T-helper 2 cell treated with Interferon-gamma antibody and Interleukin-4, amounts not matched to agents 5 μg/mL and 100 μg/mL, for 36 hours (primary cell): Measurements from ENCODE around the gene STX12.
"Not testable (repeated sequence)": the region's sequence is repeated elsewhere in the genome, so short reads cannot be mapped to it uniquely, and the experiment has no call there.

ENCODE experiments used
- DNase-seq: peaks from one replicate; pipeline ENCODE4 v3.0.0; 2021; ENCODE audit warnings: low spot score
- H3K27ac Mint-ChIP-seq: one replicate; pipeline ENCODE4 v1.8.0; 2021; ENCODE audit warnings: mild to moderate bottlenecking, mixed read lengths
- H3K27me3 Mint-ChIP-seq: one replicate; pipeline ENCODE4 v1.8.0; 2021; ENCODE audit warnings: low read depth, mixed read lengths
- H3K36me3 Mint-ChIP-seq: one replicate; pipeline ENCODE4 v1.8.0; 2021; ENCODE audit warnings: low read depth, mixed read lengths
- H3K4me1 Mint-ChIP-seq: one replicate; pipeline ENCODE4 v1.8.0; 2021; ENCODE audit warnings: low read depth, mixed read lengths
- H3K4me3 Mint-ChIP-seq: one replicate; pipeline ENCODE4 v1.8.0; 2022; ENCODE audit warnings: mild to moderate bottlenecking, moderate library complexity, mixed read lengths
- H3K9me3 Mint-ChIP-seq: one replicate; pipeline ENCODE4 v1.8.0; 2021; ENCODE audit warnings: mixed read lengths

STX12 gene

DNA sequence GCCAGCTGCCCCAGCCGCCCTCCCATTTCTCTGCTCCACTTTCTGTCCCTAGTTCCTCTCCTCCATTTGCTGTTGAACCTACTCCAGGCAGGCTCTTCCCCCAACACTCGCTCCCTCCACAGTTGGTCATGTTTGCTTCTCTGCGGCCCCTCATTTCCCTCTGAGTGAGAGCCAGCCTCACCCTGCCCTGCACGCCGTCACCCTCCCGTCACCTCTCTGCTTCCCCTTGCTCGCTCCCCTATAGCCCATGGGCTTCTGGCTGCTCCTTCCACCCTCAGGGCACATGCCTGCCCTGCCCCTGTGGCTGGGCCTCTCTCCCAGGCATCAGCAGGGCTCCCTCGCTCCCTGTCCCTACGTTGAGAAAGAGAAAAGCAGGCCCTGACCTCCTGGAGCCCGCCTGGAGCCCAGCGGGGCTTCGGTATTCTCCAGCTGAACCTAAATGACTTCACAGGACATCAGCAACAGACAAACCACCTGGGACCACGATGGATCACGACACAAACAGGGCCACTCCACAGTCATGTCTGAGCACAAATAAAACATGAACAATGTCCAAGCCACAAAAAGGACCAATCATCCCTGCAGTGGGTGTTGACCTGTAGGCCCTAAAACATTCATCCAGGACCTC lies 86.0 kb downstream of the STX12 start:
- no peak overlapping the region for H3K4me3 Mint-ChIP-seq
- H3K4me1 Mint-ChIP-seq = peaks cover 16% of the 10 kb centered on the region
- no peak for DNase-seq
- H3K9me3 Mint-ChIP-seq = no peaks in the 10 kb centered on the region
- no peak overlapping the region for H3K27ac Mint-ChIP-seq
- peaks cover 2% of the 10 kb centered on the region for H3K27me3 Mint-ChIP-seq
- no peaks in the 10 kb centered on the region for H3K36me3 Mint-ChIP-seq

DNA sequence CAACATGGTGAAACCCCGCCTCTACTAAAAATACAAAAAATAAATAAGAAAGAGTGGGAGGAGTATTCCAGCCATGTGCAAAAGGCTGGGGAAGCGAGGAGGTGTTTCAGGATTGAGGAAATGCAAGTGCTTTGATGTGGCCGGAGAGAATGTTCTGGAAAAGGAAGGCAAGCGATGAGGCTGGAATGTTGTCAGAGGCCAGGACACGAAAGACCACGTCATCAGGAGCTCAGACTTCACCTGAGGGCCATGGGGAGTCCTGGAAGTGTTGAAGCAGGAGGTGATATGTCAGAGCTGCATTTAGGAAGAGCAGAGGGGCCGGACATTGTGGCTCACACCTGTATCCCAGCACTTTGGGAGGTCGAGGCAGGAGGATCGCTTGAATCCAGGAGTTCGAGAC lies 88.4 kb downstream of the STX12 start:
- H3K4me3 Mint-ChIP-seq = no peak overlapping the region
- peaks cover 2% of the 10 kb centered on the region for H3K27me3 Mint-ChIP-seq
- no peak for DNase-seq
- peaks cover 25% of the 10 kb centered on the region for H3K4me1 Mint-ChIP-seq
- H3K36me3 Mint-ChIP-seq = no peaks in the 10 kb centered on the region
- no peaks in the 10 kb centered on the region for H3K9me3 Mint-ChIP-seq
- H3K27ac Mint-ChIP-seq = no peak overlapping the region

DNA sequence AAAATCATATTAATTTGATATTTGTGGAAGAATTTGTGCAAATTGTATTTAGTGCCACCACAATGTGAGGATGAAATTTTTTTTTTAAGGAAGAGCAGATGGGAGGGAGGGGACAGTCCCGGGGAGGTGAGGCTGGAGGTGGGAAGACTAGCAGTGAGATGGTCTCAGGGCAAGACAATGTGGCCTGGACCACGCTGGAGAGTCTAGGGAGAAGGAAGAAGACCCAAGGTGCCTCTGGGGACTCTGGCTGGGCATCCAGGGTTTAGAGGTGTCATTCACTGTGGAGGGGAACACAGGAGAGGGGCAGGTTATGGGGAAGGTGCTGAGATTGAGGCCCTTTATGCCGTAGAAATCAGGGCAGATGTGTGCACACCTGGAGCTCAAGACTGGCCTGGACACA lies 89.0 kb downstream of the STX12 start:
- Mint-ChIP-seq H3K27me3 (peaks cover 2% of the 10 kb centered on the region), H3K27ac (peak overlapping the region; percentile 4), H3K4me3 (no peak overlapping the region), H3K4me1 (peaks cover 27% of the 10 kb centered on the region), H3K36me3 (no peaks in the 10 kb centered on the region), H3K9me3 (no peaks in the 10 kb centered on the region)
- DNase-seq = no peak

DNA sequence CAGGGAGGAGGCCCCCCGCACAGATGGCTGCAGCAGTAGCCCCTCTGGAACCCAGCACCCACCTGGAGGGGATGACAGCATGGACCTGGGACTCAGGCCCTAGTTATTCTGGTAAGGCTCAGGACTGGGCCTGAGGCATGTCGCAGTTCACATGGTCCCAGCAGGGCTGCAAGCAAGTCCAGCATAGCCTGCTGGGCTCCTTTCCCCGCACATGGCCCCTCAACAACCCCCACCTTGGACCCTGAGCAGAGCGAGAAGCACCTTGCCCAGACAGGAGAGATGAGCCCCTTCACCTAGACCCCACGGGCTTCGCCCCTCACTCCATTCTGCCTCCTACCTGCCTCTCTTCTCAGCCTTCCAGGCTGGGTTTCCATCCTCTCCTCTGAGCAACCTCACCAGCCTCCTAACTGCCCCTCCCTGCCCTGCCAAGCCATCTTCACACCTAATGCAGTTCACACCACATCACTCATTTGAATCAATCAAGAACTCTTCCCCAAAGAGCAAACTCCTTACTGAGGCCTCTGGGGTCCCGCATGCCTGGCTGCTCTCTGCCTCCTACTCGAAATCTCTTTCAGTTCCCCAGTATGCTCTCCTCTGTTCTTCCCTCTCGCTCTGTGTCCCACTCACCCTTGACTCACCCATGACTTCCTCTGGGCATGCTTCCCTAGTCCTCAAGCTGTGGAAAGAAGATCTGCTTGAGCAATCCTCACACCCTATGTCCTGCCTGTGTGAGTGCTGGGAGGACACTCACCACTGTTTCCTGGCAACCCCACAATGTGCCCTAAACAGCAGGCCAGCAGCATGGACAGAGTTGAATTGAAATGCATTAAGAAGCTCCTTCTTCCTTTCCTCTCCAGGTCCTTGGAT lies 89.9 kb downstream of the STX12 start:
- no peak for DNase-seq
- peaks cover 2% of the 10 kb centered on the region for H3K27me3 Mint-ChIP-seq
- no peaks in the 10 kb centered on the region for H3K36me3 Mint-ChIP-seq
- peaks cover 29% of the 10 kb centered on the region for H3K4me1 Mint-ChIP-seq
- no peaks in the 10 kb centered on the region for H3K9me3 Mint-ChIP-seq
- H3K27ac Mint-ChIP-seq = no peak overlapping the region
- no peak overlapping the region for H3K4me3 Mint-ChIP-seq

DNA sequence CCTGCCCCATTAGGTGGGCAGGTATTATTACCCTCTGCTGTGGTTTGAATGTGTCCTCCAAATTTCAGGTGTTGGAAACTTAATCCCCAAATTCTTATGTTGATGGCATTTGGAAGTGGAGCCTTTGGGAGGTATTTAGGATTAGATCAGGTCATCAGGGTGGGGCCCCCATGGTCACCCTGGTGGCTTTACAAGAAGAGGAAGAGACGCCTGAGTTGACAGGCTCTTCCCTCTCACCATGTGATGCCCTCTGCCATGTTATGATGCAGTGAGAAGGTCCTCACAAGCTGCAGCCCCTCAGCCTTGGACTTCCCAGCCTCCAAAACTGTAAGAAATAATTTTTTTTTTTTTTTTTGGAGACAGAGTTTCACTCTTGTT lies 90.5 kb downstream of the STX12 start:
- H3K9me3 Mint-ChIP-seq = no peaks in the 10 kb centered on the region
- no peak for DNase-seq
- no peak overlapping the region for H3K27ac Mint-ChIP-seq
- H3K4me3 Mint-ChIP-seq = no peak overlapping the region
- no peaks in the 10 kb centered on the region for H3K36me3 Mint-ChIP-seq
- H3K4me1 Mint-ChIP-seq = peaks cover 29% of the 10 kb centered on the region
- H3K27me3 Mint-ChIP-seq = peaks cover 2% of the 10 kb centered on the region

DNA sequence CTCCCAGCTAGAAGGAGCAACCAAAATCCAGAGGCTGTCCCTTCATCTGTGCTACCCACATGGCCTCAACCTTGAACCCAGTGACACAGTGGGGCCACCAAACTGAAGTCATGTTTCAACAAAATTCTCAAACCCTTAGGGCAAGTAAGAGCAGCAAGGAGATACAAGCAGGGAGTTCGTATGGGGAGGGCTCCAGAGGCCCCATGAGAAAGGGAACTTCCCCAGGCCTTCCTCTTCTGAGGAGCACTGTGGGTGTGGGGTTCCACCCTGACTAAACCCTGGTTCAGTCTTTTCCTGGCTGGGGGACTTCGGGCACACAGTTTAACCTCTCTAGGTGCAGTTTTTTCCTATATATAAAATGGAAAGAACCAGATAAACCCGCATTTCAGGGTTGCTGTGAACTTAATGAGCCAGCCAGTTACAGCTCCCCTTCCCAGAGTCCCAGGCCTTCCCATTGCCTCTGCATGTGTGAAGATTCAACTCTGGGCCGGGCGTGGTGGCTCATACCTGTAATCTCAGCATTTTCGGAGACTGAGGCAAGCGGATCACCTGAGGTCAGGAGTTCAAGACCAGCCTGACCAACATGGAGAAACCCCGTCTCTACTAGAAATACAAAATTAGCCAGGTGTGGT lies 91.4 kb downstream of the STX12 start:
- H3K27me3 Mint-ChIP-seq = peaks cover 2% of the 10 kb centered on the region
- peaks cover 33% of the 10 kb centered on the region for H3K4me1 Mint-ChIP-seq
- H3K9me3 Mint-ChIP-seq = no peaks in the 10 kb centered on the region
- no peaks in the 10 kb centered on the region for H3K36me3 Mint-ChIP-seq
- DNase-seq = peak; percentile 29
- H3K27ac Mint-ChIP-seq = peak overlapping the region; percentile 94
- peak overlapping the region; percentile 72 for H3K4me3 Mint-ChIP-seq

DNA sequence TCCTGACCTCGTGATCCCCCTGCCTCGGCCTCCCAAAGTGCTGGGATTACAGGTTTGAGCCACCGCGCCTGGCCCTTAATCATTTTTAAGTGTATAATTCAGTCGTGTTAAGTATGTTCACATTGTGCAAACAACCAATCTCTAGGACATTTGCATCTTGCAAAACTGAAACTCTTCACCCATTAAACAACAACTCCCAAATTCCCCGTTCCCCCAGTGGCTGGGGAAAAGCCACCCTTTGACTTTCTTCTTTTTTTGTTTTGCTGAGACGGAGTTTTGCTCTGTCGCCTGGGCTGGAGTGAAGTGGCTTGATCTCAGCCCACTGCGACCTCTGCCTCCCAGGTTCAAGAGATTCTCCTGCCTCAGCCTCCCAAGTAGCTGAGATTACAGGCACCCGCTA lies 92.8 kb downstream of the STX12 start:
- Mint-ChIP-seq H3K9me3 (no peaks in the 10 kb centered on the region), H3K4me1 (peaks cover 38% of the 10 kb centered on the region), H3K27me3 (no peaks in the 10 kb centered on the region), H3K27ac (peak overlapping the region; percentile 3), H3K4me3 (no peak overlapping the region), H3K36me3 (no peaks in the 10 kb centered on the region)
- no peak for DNase-seq

DNA sequence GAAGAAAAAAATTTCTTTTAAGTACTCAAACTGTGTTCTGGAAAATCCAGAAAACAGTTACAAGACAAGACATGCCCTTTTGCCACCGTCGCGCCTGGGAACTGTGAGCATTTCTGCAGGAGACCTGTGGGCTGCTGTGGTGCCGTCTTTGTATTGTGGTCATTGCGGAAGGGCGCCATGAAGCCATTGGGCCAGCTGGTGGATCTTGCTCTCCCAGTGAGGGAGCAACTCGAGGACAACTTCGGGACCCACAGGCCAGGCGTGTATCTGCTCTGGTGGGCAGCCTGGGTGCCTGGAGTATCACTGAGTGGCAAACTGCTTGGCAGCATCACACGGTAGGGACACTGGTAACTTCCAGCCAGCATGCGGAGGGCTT lies 95.5 kb downstream of the STX12 start:
- Mint-ChIP-seq H3K27ac (peak overlapping the region; percentile 82), H3K9me3 (no peaks in the 10 kb centered on the region), H3K36me3 (peaks cover 3% of the 10 kb centered on the region), H3K4me1 (peaks cover 34% of the 10 kb centered on the region), H3K27me3 (no peaks in the 10 kb centered on the region), H3K4me3 (peak overlapping the region; percentile 80)
- DNase-seq = no peak

DNA sequence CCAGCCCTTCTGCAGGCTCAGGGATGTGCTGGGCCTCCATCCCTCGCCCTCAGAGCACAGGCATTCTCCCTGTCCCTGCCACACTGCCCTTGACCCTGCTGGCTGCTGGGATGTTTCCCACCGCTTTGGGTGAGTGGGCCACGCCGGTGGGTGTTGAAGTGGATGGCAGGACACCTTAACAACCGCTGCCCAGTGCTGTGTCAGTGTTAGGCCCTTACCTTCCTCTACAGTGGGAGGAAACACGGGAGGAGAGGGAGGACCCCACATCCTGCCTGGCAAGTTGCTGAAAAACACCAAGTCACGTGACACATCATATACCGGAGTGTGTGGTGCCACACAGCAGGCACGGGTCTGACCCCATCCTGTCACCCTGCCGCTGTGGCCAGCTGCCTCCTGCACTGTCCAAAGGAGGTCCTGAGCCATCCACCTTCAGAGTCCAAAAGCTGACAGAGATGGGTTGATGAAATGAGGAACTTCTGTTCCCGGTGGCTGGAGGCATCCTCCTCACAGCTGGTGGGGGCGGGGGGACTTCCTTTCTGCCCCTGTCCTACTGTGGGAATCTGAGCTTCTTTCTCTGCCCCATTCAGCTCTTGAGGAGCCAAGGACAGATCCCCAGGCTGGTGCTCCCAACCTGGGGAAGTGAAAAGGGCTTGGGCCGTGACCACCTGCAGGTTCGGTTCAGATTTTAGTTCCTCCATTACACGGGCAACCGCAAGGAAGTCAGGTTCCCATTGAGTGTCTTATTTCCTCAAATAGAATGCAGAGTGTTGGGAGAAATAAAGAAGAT lies 96.1 kb downstream of the STX12 start:
- H3K4me3 Mint-ChIP-seq = peak overlapping the region; percentile 80
- H3K9me3 Mint-ChIP-seq = no peaks in the 10 kb centered on the region
- no peaks in the 10 kb centered on the region for H3K27me3 Mint-ChIP-seq
- peaks cover 5% of the 10 kb centered on the region for H3K36me3 Mint-ChIP-seq
- H3K4me1 Mint-ChIP-seq = peaks cover 33% of the 10 kb centered on the region
- DNase-seq = peak; percentile 63
- H3K27ac Mint-ChIP-seq = peak overlapping the region; percentile 82

DNA sequence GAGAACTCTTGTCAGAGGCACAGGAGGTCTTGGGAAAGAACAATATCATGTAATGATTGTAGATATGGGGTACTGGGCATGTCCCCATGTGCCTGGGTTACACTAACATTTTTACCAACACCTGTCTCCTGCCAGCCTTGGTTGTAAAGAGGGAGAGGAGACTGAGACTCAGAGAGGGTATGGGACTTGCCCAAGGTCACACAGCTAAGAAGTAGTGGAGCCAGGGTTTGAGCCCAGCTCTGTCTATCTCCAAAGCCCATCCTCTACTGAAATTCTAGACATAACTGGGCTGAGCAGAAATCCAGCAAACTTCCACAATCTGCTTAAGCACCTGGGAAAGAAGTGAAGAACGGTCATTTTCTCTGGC lies 96.7 kb downstream of the STX12 start:
- Mint-ChIP-seq H3K9me3 (no peaks in the 10 kb centered on the region), H3K4me1 (peaks cover 29% of the 10 kb centered on the region)

DNA sequence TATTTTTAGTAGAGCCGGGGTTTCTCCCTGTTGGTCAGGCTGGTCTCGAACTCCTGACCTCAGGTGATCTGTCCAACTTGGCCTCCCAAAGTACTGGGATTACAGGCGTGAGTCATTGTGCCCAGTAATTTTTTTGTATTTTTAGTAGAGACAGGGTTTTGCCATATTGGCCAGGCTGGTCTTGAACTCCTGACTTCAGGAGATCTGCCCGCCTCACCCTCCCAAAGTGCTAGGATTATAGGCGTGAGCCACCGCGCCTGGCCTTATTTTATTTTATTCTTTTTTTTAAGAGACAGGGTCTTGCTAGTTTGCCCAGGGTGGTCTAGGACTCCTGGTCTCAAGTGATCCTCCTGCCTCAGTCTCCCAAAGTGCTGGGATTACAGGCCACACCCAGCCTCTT lies 98.1 kb downstream of the STX12 start:
- not testable (repeated sequence) for H3K4me3 Mint-ChIP-seq, H3K27ac Mint-ChIP-seq, H3K27me3 Mint-ChIP-seq, H3K36me3 Mint-ChIP-seq, DNase-seq, H3K9me3 Mint-ChIP-seq
- H3K4me1 Mint-ChIP-seq = peaks cover 33% of the 10 kb centered on the region

More for the DNA sequence above, 96.7 kb downstream of the STX12 start:
- DNase-seq = no peak
- Mint-ChIP-seq H3K36me3 (peaks cover 5% of the 10 kb centered on the region), H3K27ac (peak overlapping the region; percentile 82), H3K4me3 (peak overlapping the region; percentile 80), H3K27me3 (no peaks in the 10 kb centered on the region)

DNA sequence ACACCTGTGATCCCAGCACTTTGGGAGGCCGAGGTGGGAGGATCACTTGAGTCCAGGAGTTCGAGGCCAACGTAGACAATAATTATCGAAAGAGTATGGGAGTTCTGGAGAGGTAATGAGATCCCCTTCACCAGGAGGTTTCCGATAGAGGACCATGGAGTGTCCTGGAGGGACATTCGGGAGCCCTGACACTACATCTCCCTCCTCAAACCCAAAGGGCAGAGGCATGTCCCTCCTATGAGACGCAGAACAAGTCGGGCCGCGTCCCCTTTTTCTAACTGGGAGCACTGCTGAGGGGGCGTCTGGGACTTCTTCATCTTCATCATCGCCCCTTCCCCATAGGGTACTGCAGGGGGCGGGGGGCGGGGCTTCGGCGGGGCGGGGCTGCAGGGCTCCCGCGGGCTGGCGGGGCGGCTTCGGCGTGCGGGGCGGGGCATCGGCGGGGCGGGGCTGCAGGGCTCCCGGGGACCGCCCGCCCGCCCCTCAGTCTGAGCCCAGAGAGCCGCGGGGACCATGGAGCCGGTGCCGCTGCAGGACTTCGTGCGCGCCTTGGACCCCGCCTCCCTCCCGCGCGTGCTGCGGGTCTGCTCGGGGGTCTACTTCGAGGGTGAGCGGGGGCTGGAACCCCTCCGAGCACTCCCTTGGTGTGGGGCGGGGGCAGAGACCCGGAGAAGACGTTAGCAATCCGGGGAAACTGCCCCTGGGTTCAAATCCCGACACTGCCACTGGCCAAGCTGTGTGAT lies 99.2 kb downstream of the STX12 start, which contains the start of gene THEMIS2:
THEMIS2 (plus strand) TSS at position 486 of the 743 bp plus-strand sequence; CDS start at position 514, 28 bp downstream.
- peaks cover 9% of the 10 kb centered on the region for H3K36me3 Mint-ChIP-seq
- peak within 1 kb of the TSS; percentile 91 for H3K4me3 Mint-ChIP-seq
- H3K27ac Mint-ChIP-seq = peak within 1 kb of the TSS; percentile 81
- H3K4me1 Mint-ChIP-seq = peaks cover 32% of the 10 kb centered on the region
- no peaks in the 10 kb centered on the region for H3K9me3 Mint-ChIP-seq
- peak; percentile 66 for DNase-seq
- no peaks in the 10 kb centered on the region for H3K27me3 Mint-ChIP-seq
